MCF 10A (cell line): ENCODE measurements around the gene GRIN2C. TPM values are rescaled to one million over a fixed set of nuclear protein-coding genes. Genes with fewer than 3 reads are reported as not detected.

ENCODE experiments used
- BruUV-seq: library from RNA; stranded (reverse); fragments of 400-500 nt; replicated peaks from 2 replicates; lab custom pipeline; 2021; lab: Mats Ljungman, UMichigan
- CTCF ChIA-PET: fragments of 300-600 bp; sonication (Branson Sonifier 250); formaldehyde crosslinking; extraction: SDS; loops from one replicate; lab custom pipeline; 2021; ENCODE audit warnings: antibody characterized with exemption, inconsistent platforms; lab: Yijun Ruan, JAX
- POLR2A ChIA-PET: fragments of 300-600, 350-650 bp; sonication (Branson Sonifier 250); formaldehyde crosslinking; extraction: SDS; loops from one replicate; lab custom pipeline; 2020; ENCODE audit warnings: antibody characterized with exemption, inconsistent platforms; lab: Yijun Ruan, JAX
- DNase-seq: peaks from one replicate; pipeline ENCODE4 v3.0.0-alpha.2; 2018; ENCODE audit not compliant: unreplicated experiment
- H3K27ac Mint-ChIP-seq: one replicate; pipeline ENCODE4 v1.8.0; 2022; ENCODE audit warnings: mild to moderate bottlenecking, low read depth, mixed read lengths; ENCODE audit not compliant: unreplicated experiment
- H3K27me3 Mint-ChIP-seq: one replicate; pipeline ENCODE4 v1.8.0; 2022; ENCODE audit warnings: mixed read lengths; ENCODE audit not compliant: insufficient read depth, unreplicated experiment
- H3K36me3 Mint-ChIP-seq: one replicate; pipeline ENCODE4 v1.8.0; 2022; ENCODE audit warnings: mild to moderate bottlenecking, moderate library complexity, mixed read lengths; ENCODE audit not compliant: insufficient read depth, unreplicated experiment
- H3K4me1 Mint-ChIP-seq: one replicate; pipeline ENCODE4 v1.8.0; 2022; ENCODE audit warnings: mixed read lengths; ENCODE audit not compliant: insufficient read depth, unreplicated experiment
- H3K4me3 Mint-ChIP-seq: one replicate; pipeline ENCODE4 v1.8.0; 2022; ENCODE audit warnings: mild to moderate bottlenecking, moderate library complexity, mixed read lengths; ENCODE audit not compliant: unreplicated experiment
- H3K9me3 Mint-ChIP-seq: one replicate; pipeline ENCODE4 v1.8.0; 2022; ENCODE audit warnings: mixed read lengths; ENCODE audit not compliant: unreplicated experiment
- CTCF ChIP-seq: fragments of 200-600 bp; IDR thresholded peaks from one replicate; pipeline ENCODE4 v1.8.0; 2022; ENCODE audit warnings: antibody characterized with exemption, mild to moderate bottlenecking; ENCODE audit not compliant: unreplicated experiment
- intact Hi-C: fragments of 100-400 bp; cut with micrococcal nuclease; formaldehyde crosslinking; loops from 2 replicates; pipeline ENCODE4 v1.14.1; 2022
- total RNA-seq: library from RNA; stranded (reverse); gene quantifications from 2 replicates; pipeline ENCODE4 v1.2.3, GENCODE V29; 2022

GRIN2C gene
- total RNA-seq, 1 experiment from 2014 or later: 0.28 TPM

- ChIA-PET CTCF (interaction anchor here (0.6 kb wide), 1 partner anchor 559 kb away, joined by 4 read pairs; no protein-coding TSS in a partner anchor), POLR2A (no interaction called here)
- intact Hi-C loops: no loop called here
- Mint-ChIP-seq H3K4me1 (no peaks in the 10 kb centered on the region), H3K27ac (no peak overlapping the region), H3K9me3 (no peaks in the 10 kb centered on the region), H3K4me3 (no peak overlapping the region), H3K36me3 (peaks cover 4% of the 10 kb centered on the region), H3K27me3 (no peaks in the 10 kb centered on the region)
- no peak for TF ChIP-seq CTCF
- no TSS peak for BruUV-seq
- DNase-seq: no peak
These were observed 50.8 kb downstream of the GRIN2C start for GRCh38 chr17:74808714-74809430.

GRCh38 chr17:74807925-74808324 is 51.8 kb downstream of the GRIN2C start:
- no peak overlapping the region for H3K4me3 Mint-ChIP-seq
- H3K27ac Mint-ChIP-seq: no peak overlapping the region
- no peaks in the 10 kb centered on the region for H3K27me3 Mint-ChIP-seq
- no peak for DNase-seq
- TF ChIP-seq CTCF: no peak
- no peaks in the 10 kb centered on the region for H3K4me1 Mint-ChIP-seq
- POLR2A ChIA-PET: no interaction called here
- H3K9me3 Mint-ChIP-seq: no peaks in the 10 kb centered on the region
- peaks cover 4% of the 10 kb centered on the region for H3K36me3 Mint-ChIP-seq
- CTCF ChIA-PET: interaction anchor here (0.6 to 1.2 kb wide), 3 partner anchors 17 to 558 kb away, joined by 3 to 5 read pairs (median 4); no protein-coding TSS in a partner anchor
- intact Hi-C loops: no loop called here
- BruUV-seq: no TSS peak

- no peak for TF ChIP-seq CTCF
- Mint-ChIP-seq H3K27ac (no peak overlapping the region), H3K36me3 (peaks cover 4% of the 10 kb centered on the region), H3K4me3 (no peak overlapping the region), H3K9me3 (no peaks in the 10 kb centered on the region), H3K27me3 (no peaks in the 10 kb centered on the region), H3K4me1 (no peaks in the 10 kb centered on the region)
- intact Hi-C loops: no loop called here
- DNase-seq: no peak
- ChIA-PET POLR2A (no interaction called here), CTCF (interaction anchor here (1.1 to 1.2 kb wide), 2 partner anchors 17 to 57 kb away, joined by 3 to 5 read pairs; no protein-coding TSS in a partner anchor)
- no TSS peak for BruUV-seq
These were observed 52.2 kb downstream of the GRIN2C start for GRCh38 chr17:74807441-74807840.

- H3K36me3 Mint-ChIP-seq: peaks cover 4% of the 10 kb centered on the region
- intact Hi-C loops: no loop called here
- H3K27me3 Mint-ChIP-seq: no peaks in the 10 kb centered on the region
- TF ChIP-seq CTCF: no peak
- POLR2A ChIA-PET: interaction anchor here (1.3 kb wide), 1 partner anchor 67 kb away, joined by 3 read pairs; the partner anchor contains the start of gene FDXR
- no peaks in the 10 kb centered on the region for H3K4me1 Mint-ChIP-seq
- no peak for DNase-seq
- CTCF ChIA-PET: interaction anchor here (0.5 kb wide), 1 partner anchor 98 kb away, joined by 3 read pairs; no protein-coding TSS in a partner anchor
- H3K27ac Mint-ChIP-seq: no peak overlapping the region
- H3K9me3 Mint-ChIP-seq: no peaks in the 10 kb centered on the region
- BruUV-seq: no TSS peak
- no peak overlapping the region for H3K4me3 Mint-ChIP-seq
These were observed 53.4 kb downstream of the GRIN2C start for GRCh38 chr17:74806334-74806733.
